Measurements from ENCODE around the gene KCND3. TPM values are rescaled to one million over a fixed set of nuclear protein-coding genes. Genes with fewer than 3 reads are reported as not detected.

KCND3 gene
- polyA plus RNA-seq, 1 donor (not counting 4 experiments of a cell fraction or from before 2014, with no cell fraction given): 0.21 TPM

GRCh38 chr1:111821121-111821745, 168.2 kb downstream of the KCND3 start:
- Histone ChIP-seq H3K4me1 (ENCODE audit: control insufficient read depth, extremely low read depth, insufficient read depth, low read length) (no peaks in the 10 kb centered on the region), H4K20me1 (ENCODE audit: control insufficient read depth, extremely low read depth, insufficient read depth, low read length) (no peaks in the 10 kb centered on the region), H3K79me2 (ENCODE audit: control insufficient read depth, insufficient read depth, low read length) (no peaks in the 10 kb centered on the region), H3K9me1 (ENCODE audit: control insufficient read depth, extremely low read depth, insufficient read depth, low read length) (no peaks in the 10 kb centered on the region), H3K36me3 (ENCODE audit: control insufficient read depth in 2 of 2, extremely low read depth in 1 of 2, insufficient read depth in 2 of 2, low read length in 2 of 2) (no peaks in the 10 kb centered on the region), H3K9ac (ENCODE audit: control insufficient read depth, extremely low read depth, insufficient read depth, low read length) (no peak overlapping the region), H3K9me3 (ENCODE audit: control insufficient read depth, low read depth, low read length) (no peaks in the 10 kb centered on the region), H3K27me3 (ENCODE audit: control insufficient read depth, extremely low read depth, insufficient read depth, low read length) (peaks cover 8% of the 10 kb centered on the region), H3K4me3 (ENCODE audit: control insufficient read depth in 2 of 3, extremely low read depth in 1 of 3, insufficient read depth in 2 of 3, low read depth in 1 of 3, low read length in 3 of 3) (no peak overlapping the region), H3K4me2 (ENCODE audit: control insufficient read depth, extremely low read depth, insufficient read depth, low read depth, low read length) (no peak overlapping the region), H3K27ac (ENCODE audit: control insufficient read depth, insufficient read depth, low read length) (no peak overlapping the region), H2AFZ (ENCODE audit: control insufficient read depth, low read length) (no peak overlapping the region)
- dilution Hi-C loops (cut with MboI; ENCODE audit: extremely low pct_ligation_motif_present, low sequenced_read_pairs): no loop called here
- FAIRE-seq (no peak), DNase-seq (ENCODE audit: low read depth, low spot score) (no peak)
- TF ChIP-seq EZH2 (IDR thresholded peaks at IDR 0.05; ENCODE audit: low read length) (no peak), CTCF (optimal IDR thresholded peaks at IDR 0.05 in 1 of 3, IDR thresholded peaks at IDR 0.05 in 1 of 3, conservative IDR thresholded peaks at IDR 0.05 in 1 of 3; ENCODE audit: extremely low read depth in 1 of 3, insufficient read depth in 2 of 3, low read length in 3 of 3) (no peak)

GRCh38 chr1:111819566-111820263, 169.8 kb downstream of the KCND3 start:
- FAIRE-seq (no peak), DNase-seq (ENCODE audit: low read depth, low spot score) (no peak)
- Histone ChIP-seq H3K9ac (ENCODE audit: control insufficient read depth, extremely low read depth, insufficient read depth, low read length) (no peak overlapping the region), H3K9me3 (ENCODE audit: control insufficient read depth, low read depth, low read length) (no peaks in the 10 kb centered on the region), H3K27ac (ENCODE audit: control insufficient read depth, insufficient read depth, low read length) (no peak overlapping the region), H3K36me3 (ENCODE audit: control insufficient read depth in 2 of 2, extremely low read depth in 1 of 2, insufficient read depth in 2 of 2, low read length in 2 of 2) (no peaks in the 10 kb centered on the region), H3K27me3 (ENCODE audit: control insufficient read depth, extremely low read depth, insufficient read depth, low read length) (peaks cover 8% of the 10 kb centered on the region), H2AFZ (ENCODE audit: control insufficient read depth, low read length) (no peak overlapping the region), H4K20me1 (ENCODE audit: control insufficient read depth, extremely low read depth, insufficient read depth, low read length) (no peaks in the 10 kb centered on the region), H3K4me1 (ENCODE audit: control insufficient read depth, extremely low read depth, insufficient read depth, low read length) (no peaks in the 10 kb centered on the region), H3K9me1 (ENCODE audit: control insufficient read depth, extremely low read depth, insufficient read depth, low read length) (no peaks in the 10 kb centered on the region), H3K4me3 (ENCODE audit: control insufficient read depth in 2 of 3, extremely low read depth in 1 of 3, insufficient read depth in 2 of 3, low read depth in 1 of 3, low read length in 3 of 3) (no peak overlapping the region), H3K79me2 (ENCODE audit: control insufficient read depth, insufficient read depth, low read length) (no peaks in the 10 kb centered on the region), H3K4me2 (ENCODE audit: control insufficient read depth, extremely low read depth, insufficient read depth, low read depth, low read length) (no peak overlapping the region)
- dilution Hi-C loops (cut with MboI; ENCODE audit: extremely low pct_ligation_motif_present, low sequenced_read_pairs): no loop called here
- TF ChIP-seq CTCF (optimal IDR thresholded peaks at IDR 0.05 in 1 of 3, IDR thresholded peaks at IDR 0.05 in 1 of 3, conservative IDR thresholded peaks at IDR 0.05 in 1 of 3; ENCODE audit: extremely low read depth in 1 of 3, insufficient read depth in 2 of 3, low read length in 3 of 3) (no peak), EZH2 (IDR thresholded peaks at IDR 0.05; ENCODE audit: low read length) (no peak)

Measured in keratinocyte (primary cell).